Central memory CD4-positive, alpha-beta T cell (primary cell): ENCODE measurements around the gene DLX4.

Experiments
- DNase-seq: peaks from one replicate; pipeline ENCODE4 v3.0.0; 2022
- total RNA-seq, 3 experiments: gene quantifications; one replicate each; lab custom pipeline; 2026; lab: John Stamatoyannopoulos, UW

Gene DLX4, protein sequence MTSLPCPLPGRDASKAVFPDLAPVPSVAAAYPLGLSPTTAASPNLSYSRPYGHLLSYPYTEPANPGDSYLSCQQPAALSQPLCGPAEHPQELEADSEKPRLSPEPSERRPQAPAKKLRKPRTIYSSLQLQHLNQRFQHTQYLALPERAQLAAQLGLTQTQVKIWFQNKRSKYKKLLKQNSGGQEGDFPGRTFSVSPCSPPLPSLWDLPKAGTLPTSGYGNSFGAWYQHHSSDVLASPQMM
- 0.11 to 0.39 (median 0.33) reads per million in 3 experiments for total RNA-seq

GRCh38 chr17:49969134-49969759, at the start of gene DLX4:
Gene DLX4, plus strand, starts transcription at chr17:49969190. Its CDS starts 279 bp downstream, at chr17:49969469.
- no peak for DNase-seq

DNA sequence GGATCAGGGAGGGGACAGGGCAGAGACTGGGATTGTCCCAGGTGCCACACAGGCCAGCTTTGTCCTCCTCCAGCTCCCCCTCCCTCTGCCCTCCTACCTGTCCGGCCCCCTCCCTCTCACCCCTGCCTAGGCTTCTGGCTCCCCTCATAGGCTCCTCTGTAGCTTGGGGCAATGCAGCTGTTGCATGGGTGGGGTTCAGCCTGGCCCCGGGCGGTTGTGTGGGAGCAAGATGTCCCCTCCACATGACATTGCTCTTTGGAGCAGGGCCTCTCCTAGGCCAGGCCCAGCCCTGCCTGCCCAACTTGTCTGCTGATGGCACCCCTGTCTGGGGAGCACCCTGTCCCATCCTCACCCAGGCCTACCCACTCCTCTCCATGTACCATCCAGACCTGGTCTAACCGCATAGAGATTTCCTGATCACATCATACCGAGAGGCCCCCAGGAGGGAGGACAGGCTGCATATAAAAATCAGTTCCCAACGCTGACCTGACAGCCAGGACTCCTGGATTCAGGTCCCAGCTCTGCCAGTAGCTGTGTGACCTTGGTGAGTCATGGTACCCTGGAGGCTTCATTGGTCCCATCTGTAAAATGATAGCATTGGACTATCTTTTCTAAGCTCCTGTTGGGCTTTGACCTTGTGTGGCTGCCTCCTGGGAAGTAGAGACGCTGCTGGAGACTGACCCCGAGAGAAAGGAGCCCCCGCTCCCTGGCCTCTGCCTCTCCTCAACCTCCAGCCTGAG, 48.8 kb upstream of the DLX4 start:
- DNase-seq: no peak

DNA sequence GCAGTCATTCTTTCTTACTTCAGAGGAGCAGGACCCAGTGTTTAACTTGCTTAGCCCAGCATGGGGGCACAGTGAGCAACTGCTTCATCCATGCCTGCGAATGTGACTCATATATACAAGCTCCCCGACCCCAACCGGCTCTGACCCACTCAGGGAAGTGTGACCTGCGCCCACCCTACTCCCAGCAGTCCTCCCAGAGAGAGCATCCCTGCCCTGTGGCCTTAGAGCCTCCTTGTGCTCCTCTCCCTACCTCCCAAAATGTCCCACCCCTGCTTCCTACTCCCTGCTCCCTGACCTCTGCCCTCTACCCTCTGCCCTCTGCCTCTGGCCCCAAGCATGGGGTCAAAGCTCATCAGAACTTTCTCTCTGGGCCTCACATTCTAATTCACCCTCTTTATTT, 46.9 kb upstream of the DLX4 start:
- DNase-seq: no peak

DNA sequence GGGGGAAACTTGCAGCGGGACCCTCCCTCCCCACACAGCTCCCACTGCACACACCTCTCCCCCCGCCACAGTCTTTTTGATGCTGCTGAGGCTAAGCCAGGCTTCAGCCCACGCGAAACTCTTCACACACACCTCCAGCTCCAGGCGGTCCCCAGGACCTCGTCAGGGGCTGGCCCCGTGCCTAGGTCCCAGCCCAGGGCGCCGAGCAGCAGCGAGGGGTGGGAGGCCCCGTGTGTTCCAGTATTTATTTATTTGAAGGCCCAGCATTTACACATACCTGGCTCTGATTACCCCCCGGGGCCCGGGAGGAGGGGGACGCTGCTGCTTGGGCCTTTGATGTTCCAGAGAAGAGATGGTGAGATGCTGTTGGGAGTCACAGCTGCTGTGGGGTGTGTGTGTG, 44.9 kb upstream of the DLX4 start:
- no peak for DNase-seq

- DNase-seq: no peak
Measured at GRCh38 chr17:49924589-49924988, 44.4 kb upstream of the DLX4 start.

DNA sequence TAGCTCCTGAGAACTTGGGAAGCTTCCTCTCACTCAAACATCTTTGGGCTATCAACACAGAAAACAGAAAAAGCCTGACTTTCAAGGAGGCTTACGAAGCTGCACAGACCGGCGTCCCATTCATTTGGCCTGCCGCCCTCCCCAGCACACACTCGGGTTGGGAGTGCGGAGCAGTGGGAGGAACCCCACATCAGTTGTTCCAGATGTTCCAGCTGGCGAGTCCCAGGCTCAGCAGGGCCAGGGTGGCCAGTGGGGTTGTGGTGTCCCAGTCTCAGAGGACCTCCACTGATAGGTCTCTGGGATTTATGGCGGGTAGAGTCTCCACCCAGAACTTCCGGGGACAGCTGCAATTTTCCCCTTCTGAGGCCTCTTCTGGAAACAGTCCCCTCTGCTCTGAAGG, 43.1 kb upstream of the DLX4 start:
- DNase-seq: no peak

GRCh38 chr17:49926886-49927285, 42.1 kb upstream of the DLX4 start:
- no peak for DNase-seq

GRCh38 chr17:49928126-49928800, 40.7 kb upstream of the DLX4 start:
- DNase-seq: no peak

DNA sequence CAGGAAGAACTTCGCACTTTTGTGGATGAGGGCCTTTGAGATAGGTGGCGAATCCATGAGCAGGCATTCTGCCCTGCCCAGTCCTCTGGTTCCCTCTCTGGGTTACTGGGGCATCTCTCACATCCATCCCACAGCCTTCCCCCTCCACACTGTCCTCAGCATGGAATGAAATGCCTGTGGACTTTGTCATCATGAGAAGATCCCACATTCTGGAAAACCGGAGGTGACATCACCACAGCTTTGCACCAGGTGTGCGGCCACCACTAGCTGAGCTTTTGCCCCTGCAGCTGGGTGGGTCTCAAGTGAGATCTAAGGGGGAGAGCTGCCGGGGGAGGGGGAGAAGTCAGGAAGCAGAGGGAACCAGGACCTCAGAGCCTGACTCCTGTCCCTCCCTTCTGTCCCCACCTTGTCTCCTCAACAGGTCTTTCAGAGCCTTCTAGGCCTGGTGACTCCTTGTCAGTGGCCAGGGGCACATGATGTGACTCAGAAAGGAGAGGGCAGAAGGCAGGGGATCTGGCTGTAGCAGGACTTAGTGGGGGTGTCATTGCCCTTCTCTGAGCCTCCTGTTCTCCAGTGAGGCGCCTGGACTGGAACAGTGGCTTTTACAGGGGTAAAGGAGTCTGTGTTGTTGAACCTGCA, 40.0 kb upstream of the DLX4 start:
- no peak for DNase-seq

GRCh38 chr17:49930880-49931279, 38.1 kb upstream of the DLX4 start:
- no peak for DNase-seq

DNA sequence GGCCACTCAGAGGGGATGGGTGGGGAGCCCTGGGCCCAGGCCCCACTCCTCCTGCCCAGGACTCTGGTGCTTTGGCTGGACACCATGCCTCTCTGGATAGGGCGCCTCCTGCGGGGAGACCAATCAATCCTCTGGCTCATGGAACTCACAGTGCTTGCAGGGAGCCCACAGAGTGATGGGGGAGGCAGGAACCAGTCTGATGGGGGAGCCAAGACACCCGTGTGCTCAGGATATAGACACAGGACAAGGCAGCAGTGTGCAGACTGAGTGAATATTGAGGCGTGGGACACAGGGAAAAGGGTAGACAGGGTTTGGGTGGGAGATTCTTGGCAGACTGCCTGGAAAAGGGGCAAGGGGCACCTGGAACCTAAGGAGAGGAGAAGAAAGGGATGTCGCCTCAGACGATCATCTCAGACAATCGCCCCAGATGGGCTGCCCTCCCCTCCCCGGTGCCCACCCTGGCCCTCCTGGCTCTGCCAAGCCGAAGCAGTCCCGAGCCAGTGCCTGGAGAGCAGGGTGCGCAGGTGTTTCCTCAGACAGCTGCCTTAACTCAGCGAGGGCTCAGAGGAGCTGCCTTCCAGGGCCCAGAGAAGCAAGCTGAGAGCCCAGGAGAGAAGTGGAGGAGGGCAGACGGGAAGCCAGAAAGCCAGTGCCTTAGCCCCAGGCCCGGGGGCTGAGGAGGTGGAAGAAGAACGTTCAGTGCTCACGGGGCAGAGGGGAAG, 37.4 kb upstream of the DLX4 start:
- no peak for DNase-seq

DNA sequence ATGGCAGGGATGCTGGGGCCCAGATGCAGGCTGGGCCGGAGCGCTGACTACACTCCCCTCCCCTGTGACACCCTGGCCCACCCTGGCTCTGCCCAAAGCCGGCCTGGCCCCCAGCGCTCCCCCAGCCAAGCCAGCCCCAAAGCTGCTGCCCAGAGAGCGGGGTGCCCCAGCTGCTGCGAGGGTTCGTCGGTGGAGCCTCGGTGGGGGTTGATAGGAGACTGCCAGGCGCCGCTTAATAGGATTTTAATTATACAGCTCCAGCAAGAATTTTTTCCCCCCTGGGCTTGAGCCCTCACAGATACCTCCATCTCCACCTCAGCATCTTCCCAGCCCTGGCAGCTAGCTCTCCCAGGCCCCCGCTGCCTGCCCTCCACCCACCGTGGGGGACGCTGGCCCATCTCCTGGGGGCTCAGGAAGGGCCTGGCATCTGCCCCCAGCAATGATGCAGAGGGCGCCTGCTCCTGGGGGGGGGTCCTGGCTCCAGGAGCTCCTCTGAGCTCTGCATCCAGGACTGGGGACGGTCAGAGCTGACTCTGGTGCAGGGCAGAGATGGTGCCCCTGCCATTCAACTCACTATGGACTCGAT, 36.8 kb upstream of the DLX4 start:
- no peak for DNase-seq

DNA sequence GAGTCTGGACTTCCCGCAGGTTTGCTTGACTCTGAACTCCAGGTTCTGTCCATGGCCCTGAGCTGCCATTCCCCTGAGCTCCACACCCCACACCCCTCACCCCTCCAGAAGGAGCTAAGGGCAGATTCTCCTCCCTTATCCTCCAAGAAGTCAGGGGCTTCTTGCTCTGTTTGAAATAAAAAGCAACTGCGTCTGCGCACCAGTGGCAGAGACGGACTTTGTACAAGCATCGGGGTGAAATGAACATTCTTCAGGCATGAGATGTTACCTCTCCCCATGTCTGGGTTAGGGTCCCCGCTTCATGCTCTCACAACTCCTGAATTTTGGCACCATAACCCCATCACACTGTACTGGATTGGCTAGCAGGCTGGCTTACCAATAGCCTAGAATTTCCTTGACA, 36.1 kb upstream of the DLX4 start:
- DNase-seq: no peak

DNA sequence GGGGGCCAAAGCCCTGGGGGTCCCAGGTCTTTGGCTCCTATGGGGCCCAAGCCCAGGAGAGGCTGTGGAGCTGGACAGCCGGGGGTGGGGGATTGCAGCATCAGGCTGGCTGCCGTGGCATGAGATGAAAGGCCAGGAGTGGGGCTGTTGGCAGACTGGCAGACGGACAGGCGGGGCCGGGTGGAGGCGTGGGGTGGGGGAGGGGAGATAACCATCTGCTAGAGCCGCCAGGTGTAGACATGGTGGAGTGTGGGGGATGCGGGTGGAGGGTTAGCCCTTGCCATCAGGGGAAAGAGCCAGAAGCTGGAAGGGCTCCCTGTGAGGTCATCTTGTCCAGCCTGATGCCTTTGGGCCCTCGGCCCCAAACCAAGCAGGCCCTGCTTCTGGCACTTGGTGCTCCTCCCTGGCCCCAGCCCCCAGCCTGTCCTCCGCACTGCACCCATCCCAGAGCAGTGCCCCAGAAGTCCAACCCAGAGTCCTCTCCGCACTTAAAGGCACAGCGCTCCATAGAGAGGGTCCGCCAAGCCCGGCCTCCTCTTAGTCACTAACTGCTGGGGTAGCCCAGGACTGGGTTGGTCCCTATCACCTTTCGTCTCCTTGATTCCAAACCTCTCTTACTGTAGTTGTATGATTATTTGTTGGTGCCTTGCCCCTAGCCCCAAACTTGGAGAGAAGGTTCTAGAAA, 33.3 kb upstream of the DLX4 start:
- no peak for DNase-seq

DNA sequence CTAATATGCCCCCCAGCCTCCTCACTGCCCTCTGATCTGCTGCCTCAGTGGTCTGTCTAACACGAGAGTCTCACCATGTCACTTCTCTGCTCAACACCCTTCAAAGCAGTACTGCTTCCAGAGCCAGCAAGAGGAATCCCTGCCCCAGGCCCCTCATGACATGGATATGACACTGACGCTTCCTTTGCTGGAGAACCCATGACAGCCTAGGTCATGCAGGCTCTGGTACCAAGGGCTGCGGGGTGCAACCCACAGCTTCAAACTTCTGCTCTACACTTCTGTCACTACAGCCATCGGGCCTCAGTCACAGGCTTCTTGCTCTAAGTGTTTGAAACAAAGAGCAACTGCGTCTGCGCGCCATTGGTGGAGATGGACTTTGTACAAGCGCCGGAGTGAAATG, 32.6 kb upstream of the DLX4 start:
- no peak for DNase-seq

- DNase-seq: no peak
Measured at GRCh38 chr17:49939318-49939717, 29.7 kb upstream of the DLX4 start.

DNA sequence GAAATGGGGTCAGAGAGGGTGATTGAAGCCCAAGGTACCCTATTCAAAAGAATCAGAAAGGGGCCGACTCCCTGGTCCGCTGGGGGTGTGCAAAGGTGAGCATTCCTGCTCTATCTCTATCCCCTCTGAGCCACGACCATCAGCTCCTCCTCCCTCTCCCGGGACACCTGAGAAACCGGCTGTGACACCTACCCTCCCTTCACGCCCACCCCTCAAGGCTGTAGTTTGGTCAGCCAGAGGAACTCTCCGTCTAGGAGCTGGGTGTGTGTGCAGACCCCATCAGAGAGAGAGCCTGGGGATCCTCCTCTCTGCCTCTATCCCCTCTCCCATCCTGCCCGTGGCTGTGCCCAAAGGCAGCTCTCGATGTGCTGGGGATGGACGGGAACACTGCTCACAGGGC, 27.6 kb upstream of the DLX4 start:
- DNase-seq: no peak

- no peak for DNase-seq
Measured at GRCh38 chr17:49942947-49943346, 26.0 kb upstream of the DLX4 start.

GRCh38 chr17:49944273-49944870, 24.6 kb upstream of the DLX4 start:
- DNase-seq: no peak

- DNase-seq: no peak
Measured at GRCh38 chr17:49946208-49946607, 22.8 kb upstream of the DLX4 start.
